GM18861 (cell line): ENCODE results near the gene IGF2BP2.
A peak's percentile ranks its signal among the peaks of the same experiment; 100 is the strongest.
"Not testable (repeated sequence)": the region's sequence is repeated elsewhere in the genome, so short reads cannot be mapped to it uniquely, and the experiment has no call there.

Experiments used
- ATAC-seq: cut with Tn5 transposase; IDR thresholded peaks from one replicate; pipeline ENCODE4 v1.9.1; 2021; ENCODE audit not compliant: unreplicated experiment

IGF2BP2 gene

GRCh38 chr3:185825006-185825638, at the start of gene IGF2BP2:
Gene IGF2BP2 (minus strand): TSS chr3:185825042. CDS start chr3:185824960, 82 bp downstream.
- ATAC-seq: peak; percentile 64

GRCh38 chr3:185874119-185874518, 49.3 kb upstream of the IGF2BP2 start:
- ATAC-seq: no peak

- ATAC-seq: no peak
Observed at GRCh38 chr3:185867650-185868049, 42.8 kb upstream of the IGF2BP2 start.

GRCh38 chr3:185866995-185867394, 42.2 kb upstream of the IGF2BP2 start:
- no peak for ATAC-seq

- ATAC-seq: no peak
Observed at GRCh38 chr3:185866555-185866954, 41.7 kb upstream of the IGF2BP2 start.

GRCh38 chr3:185865247-185865646, 40.4 kb upstream of the IGF2BP2 start:
- no peak for ATAC-seq

GRCh38 chr3:185864767-185865166, 39.9 kb upstream of the IGF2BP2 start:
- ATAC-seq: no peak

- no peak for ATAC-seq
Observed at GRCh38 chr3:185862920-185863319, 38.1 kb upstream of the IGF2BP2 start.

GRCh38 chr3:185859294-185859972, 34.6 kb upstream of the IGF2BP2 start:
- no peak for ATAC-seq

GRCh38 chr3:185858502-185859225, 33.8 kb upstream of the IGF2BP2 start:
- ATAC-seq: no peak

GRCh38 chr3:185857208-185857607, 32.4 kb upstream of the IGF2BP2 start:
- no peak for ATAC-seq

- ATAC-seq: no peak
Observed at GRCh38 chr3:185856652-185857051, 31.8 kb upstream of the IGF2BP2 start.

GRCh38 chr3:185853771-185854170, 28.9 kb upstream of the IGF2BP2 start:
- not testable (repeated sequence) for ATAC-seq

GRCh38 chr3:185852635-185853034, 27.8 kb upstream of the IGF2BP2 start:
- no peak for ATAC-seq

- ATAC-seq: no peak
Observed at GRCh38 chr3:185851959-185852358, 27.1 kb upstream of the IGF2BP2 start.

- ATAC-seq: no peak
Observed at GRCh38 chr3:185851046-185851445, 26.2 kb upstream of the IGF2BP2 start.

- ATAC-seq: no peak
Observed at GRCh38 chr3:185847506-185847905, 22.7 kb upstream of the IGF2BP2 start.

GRCh38 chr3:185846037-185846436, 21.2 kb upstream of the IGF2BP2 start:
- no peak for ATAC-seq

GRCh38 chr3:185844051-185844450, 19.2 kb upstream of the IGF2BP2 start:
- no peak for ATAC-seq

GRCh38 chr3:185843635-185844034, 18.8 kb upstream of the IGF2BP2 start:
- no peak for ATAC-seq

GRCh38 chr3:185843126-185843525, 18.3 kb upstream of the IGF2BP2 start:
- no peak for ATAC-seq

- no peak for ATAC-seq
Observed at GRCh38 chr3:185842241-185842640, 17.4 kb upstream of the IGF2BP2 start.
